Neuronal stem cell (in vitro differentiated cells): ENCODE results near the gene MED4.

Experiments used
- DNase-seq: peaks from one replicate; pipeline ENCODE4 v3.0.0-alpha.2; 2013; ENCODE audit warnings: low spot score
- H2AFZ ChIP-seq: one replicate; pipeline ENCODE4 v1.6.1; 2013; ENCODE audit warnings: mild to moderate bottlenecking, low read length, inconsistent platforms
- H2AK5ac ChIP-seq: 2 replicates; pipeline ENCODE4 v1.6.1; 2013; ENCODE audit warnings: low read depth, mild to moderate bottlenecking, inconsistent platforms, low read length, moderate library complexity, mixed read lengths
- H2BK120ac ChIP-seq: 2 replicates; pipeline ENCODE4 v1.6.1; 2013; ENCODE audit warnings: low read depth, mild to moderate bottlenecking, inconsistent platforms, low read length, moderate library complexity, mixed read lengths
- H2BK12ac ChIP-seq: one replicate; pipeline ENCODE4 v1.6.1; 2013; ENCODE audit warnings: low read length, inconsistent platforms
- H2BK15ac ChIP-seq: 2 replicates; pipeline ENCODE4 v1.6.1; 2013; ENCODE audit warnings: mild to moderate bottlenecking, low read length, inconsistent platforms, mixed read lengths
- H2BK5ac ChIP-seq: one replicate; pipeline ENCODE4 v1.6.1; 2013; ENCODE audit warnings: inconsistent platforms, mild to moderate bottlenecking, low read length, moderate library complexity
- H3K14ac ChIP-seq: one replicate; pipeline ENCODE4 v1.6.1; 2013; ENCODE audit warnings: low read length, inconsistent platforms
- H3K18ac ChIP-seq: 2 replicates; pipeline ENCODE4 v1.6.1; 2013; ENCODE audit warnings: low read length, inconsistent platforms
- H3K23ac ChIP-seq: 2 replicates; pipeline ENCODE4 v1.6.1; 2013; ENCODE audit warnings: low read depth, mild to moderate bottlenecking, mixed read lengths, low read length, inconsistent platforms; ENCODE audit not compliant: poor library complexity
- H3K27ac ChIP-seq: replicated peaks from 3 replicates; pipeline ENCODE4 v1.5.1; 2013; ENCODE audit warnings: low read length, inconsistent platforms
- H3K27me3 ChIP-seq, 3 experiments: 2 replicates each; pipeline ENCODE4 v1.6.1; 2013; ENCODE audit warnings: low read length in 3 of 3, mild to moderate bottlenecking in 2 of 3, inconsistent platforms in 1 of 3, low read depth in 1 of 3, mixed read lengths in 1 of 3, moderate library complexity in 1 of 3; ENCODE audit not compliant: control insufficient read depth in 3 of 3, insufficient read depth in 3 of 3
- H3K36me3 ChIP-seq, 2 donors: replicated peaks in 1 of 2; 2 replicates each; pipeline ENCODE4 v1.6.1; 2013; ENCODE audit warnings: low read length in 2 of 2; ENCODE audit not compliant: control insufficient read depth in 2 of 2, insufficient read depth in 2 of 2
- H3K4ac ChIP-seq: 2 replicates; pipeline ENCODE4 v1.6.1; 2013; ENCODE audit warnings: inconsistent platforms, mild to moderate bottlenecking, low read length, moderate library complexity
- H3K4me1 ChIP-seq, 2 donors: 1 replicate in 1 of 2; 2 replicates in 1 of 2; pipeline ENCODE4 v1.6.1; 2013; ENCODE audit warnings: low read length in 2 of 2, low read depth in 1 of 2; ENCODE audit not compliant: control insufficient read depth in 2 of 2, insufficient read depth in 1 of 2
- H3K4me2 ChIP-seq: one replicate; pipeline ENCODE4 v1.6.1; 2013; ENCODE audit warnings: mild to moderate bottlenecking, low read length, inconsistent platforms; ENCODE audit not compliant: insufficient read depth, poor library complexity, severe bottlenecking
- H3K4me3 ChIP-seq, 2 donors: 2 replicates each; pipeline ENCODE4 v1.5.1; 2013; ENCODE audit warnings: low read length in 2 of 2, mild to moderate bottlenecking in 2 of 2, inconsistent platforms in 1 of 2, moderate library complexity in 1 of 2
- H3K79me1 ChIP-seq: one replicate; pipeline ENCODE4 v1.6.1; 2013; ENCODE audit warnings: low read depth, mild to moderate bottlenecking, inconsistent platforms, low read length, moderate library complexity
- H3K9ac ChIP-seq: one replicate; pipeline ENCODE4 v1.6.1; 2013; ENCODE audit warnings: mild to moderate bottlenecking, low read depth, low read length, inconsistent platforms; ENCODE audit not compliant: poor library complexity
- H3K9me3 ChIP-seq, 2 donors: replicated peaks in 1 of 2; 2 replicates each; pipeline versions ENCODE3 to v1.6.1; 2013; ENCODE audit warnings: low read length in 2 of 2, mild to moderate bottlenecking in 2 of 2, inconsistent platforms in 1 of 2, low read depth in 1 of 2, mixed read lengths in 1 of 2, moderate library complexity in 1 of 2; ENCODE audit not compliant: control insufficient read depth in 2 of 2, insufficient read depth in 1 of 2
- H4K8ac ChIP-seq: one replicate; pipeline ENCODE4 v1.6.1; 2013; ENCODE audit warnings: low read depth, mild to moderate bottlenecking, inconsistent platforms, low read length, moderate library complexity
- H4K91ac ChIP-seq: one replicate; pipeline ENCODE4 v1.6.1; 2013; ENCODE audit warnings: low read length, low read depth, mild to moderate bottlenecking, inconsistent platforms; ENCODE audit not compliant: poor library complexity
- WGBS, 2 donors: extraction: QIAGEN DNeasy Blood & Tissue Kit; methylation state at CpG; one replicate each; pipeline ENCODE4 v1.1.7; 2013; ENCODE audit warnings: missing lambda C conversion rate in 2 of 2, mixed read lengths in 1 of 2; ENCODE audit not compliant: insufficient read length in 2 of 2, insufficient replicate concordance in 1 of 2; ENCODE audit errors: extremely low coverage in 2 of 2; 5-methylcytosine and 5-hydroxymethylcytosine counted together

MED4 gene

DNA sequence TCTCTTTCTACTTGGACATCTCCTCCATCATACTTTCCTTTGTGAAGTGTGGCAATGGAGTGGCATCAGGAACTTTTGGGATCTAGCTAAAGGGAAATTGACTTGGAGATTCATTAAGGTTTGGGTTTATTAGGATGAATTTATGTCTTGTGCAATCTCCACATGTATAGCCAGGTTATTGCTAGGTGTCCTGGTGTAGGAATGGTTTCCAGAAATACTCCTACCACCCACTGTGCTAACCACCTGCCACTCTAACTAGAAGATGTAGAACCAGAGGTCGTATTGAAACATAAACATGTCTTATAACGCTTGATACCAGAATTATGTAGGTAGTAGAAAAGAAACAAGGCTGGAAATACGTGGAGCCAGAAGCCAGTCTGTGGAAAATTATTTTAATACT lies 38.1 kb upstream of the MED4 start:
- Histone ChIP-seq H4K8ac (no peak overlapping the region), H3K27ac (no peak overlapping the region), H3K27me3 (no peaks in the 10 kb centered on the region), H2BK15ac (no peak overlapping the region), H2AK5ac (no peak overlapping the region), H3K18ac (no peak overlapping the region), H4K91ac (no peak overlapping the region), H3K4me3 (no peak overlapping the region), H2BK12ac (no peak overlapping the region), H3K36me3 (no peaks in the 10 kb centered on the region), H3K9me3 (no peaks in the 10 kb centered on the region), H3K23ac (no peak overlapping the region), H3K79me1 (no peaks in the 10 kb centered on the region), H3K4ac (no peak overlapping the region), H3K4me1 (peaks cover 0 to 2% of the 10 kb centered on the region in 2 donors), H2BK5ac (no peak overlapping the region), H3K4me2 (no peak overlapping the region), H3K14ac (no peak overlapping the region), H3K9ac (no peak overlapping the region), H2AFZ (no peak overlapping the region), H2BK120ac (no peak overlapping the region)
- DNase-seq: no peak
- no CpG with 5 or more reads among the region's 3 CpGs for WGBS, 2 donors

DNA sequence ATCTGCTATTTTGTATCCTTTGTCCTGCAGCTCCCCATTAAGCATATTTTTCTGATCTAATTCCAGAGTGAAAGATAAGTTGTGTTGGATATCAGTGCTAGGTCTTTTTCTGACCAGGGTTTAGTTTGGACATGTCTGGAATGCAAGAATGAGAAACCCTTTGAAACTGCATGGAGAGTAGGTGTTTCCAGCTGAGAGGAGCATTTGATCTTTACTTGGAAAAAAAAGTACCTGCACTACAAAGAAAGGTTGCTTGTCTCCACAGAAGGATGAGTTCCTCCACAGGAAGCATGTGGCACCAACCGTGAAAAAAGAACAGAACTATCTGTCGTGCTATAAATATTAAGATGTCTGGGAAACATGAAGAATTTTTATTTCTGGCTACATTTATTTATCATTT lies 36.6 kb upstream of the MED4 start:
- no peaks in the 10 kb centered on the region for H3K4me1 ChIP-seq
- H3K4ac ChIP-seq: no peak overlapping the region
- H3K4me3 ChIP-seq: no peak overlapping the region
- no peak overlapping the region for H3K9ac ChIP-seq
- no peaks in the 10 kb centered on the region for H3K36me3 ChIP-seq
- no peak overlapping the region for H2BK120ac ChIP-seq
- no peak overlapping the region for H2BK15ac ChIP-seq
- no peak overlapping the region for H3K27ac ChIP-seq
- H4K8ac ChIP-seq: no peak overlapping the region
- no peak overlapping the region for H3K4me2 ChIP-seq
- H2AFZ ChIP-seq: peak overlapping the region; percentile 9
- no peaks in the 10 kb centered on the region for H3K27me3 ChIP-seq
- DNase-seq: no peak
- WGBS, 2 donors: no CpG with 5 or more reads among the region's 2 CpGs
- H3K14ac ChIP-seq: no peak overlapping the region
- no peaks in the 10 kb centered on the region for H3K9me3 ChIP-seq
- H4K91ac ChIP-seq: no peak overlapping the region
- no peak overlapping the region for H2BK5ac ChIP-seq
- no peak overlapping the region for H3K23ac ChIP-seq
- no peak overlapping the region for H3K18ac ChIP-seq
- H3K79me1 ChIP-seq: no peaks in the 10 kb centered on the region
- H2BK12ac ChIP-seq: no peak overlapping the region
- no peak overlapping the region for H2AK5ac ChIP-seq

DNA sequence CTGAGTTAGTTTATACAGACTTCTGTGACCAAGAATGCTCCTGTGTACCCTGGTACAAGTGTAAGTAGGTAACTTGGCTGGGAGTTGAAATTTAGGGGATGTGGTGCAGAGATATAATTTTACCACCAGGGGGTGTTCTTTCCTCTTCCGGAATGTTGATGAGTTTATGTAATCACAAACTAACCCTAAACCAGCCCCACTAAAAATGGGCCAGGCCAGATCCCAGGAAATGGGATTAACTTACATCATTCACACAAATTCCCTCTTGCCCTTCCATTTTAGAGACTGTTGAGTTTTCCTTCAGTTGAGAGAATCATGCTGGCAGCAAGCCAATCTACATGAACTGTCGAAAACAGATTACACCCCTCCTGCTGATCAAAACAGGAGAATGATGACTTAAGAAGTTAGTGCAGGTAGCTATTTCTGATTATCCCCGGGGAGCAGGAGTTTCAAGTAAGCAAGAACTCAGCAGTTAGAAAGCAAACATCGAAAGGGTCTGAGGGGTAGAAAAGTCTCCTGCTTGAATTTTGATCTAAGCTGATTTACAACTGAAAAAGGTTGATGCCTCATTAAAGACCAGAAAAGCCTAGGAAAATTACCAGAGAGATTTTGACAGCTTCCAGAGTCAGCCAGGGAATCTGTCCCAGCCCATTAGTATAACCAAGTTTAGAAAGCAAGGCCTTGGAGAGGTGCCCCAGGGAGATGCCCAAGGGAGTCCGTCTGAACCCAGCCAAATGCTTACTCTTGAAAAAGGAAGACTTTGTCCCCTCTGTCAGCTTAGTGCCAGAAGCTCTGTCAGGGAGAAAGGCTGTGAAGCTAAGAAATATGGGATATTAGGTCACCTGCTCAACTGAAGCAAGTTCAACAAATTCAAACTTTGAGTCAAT lies 32.3 kb upstream of the MED4 start:
- Histone ChIP-seq H4K91ac (no peak overlapping the region), H3K4ac (no peak overlapping the region), H3K4me2 (no peak overlapping the region), H4K8ac (no peak overlapping the region), H3K14ac (no peak overlapping the region), H3K36me3 (no peaks in the 10 kb centered on the region), H3K27ac (no peak overlapping the region), H2AK5ac (no peak overlapping the region), H2BK120ac (no peak overlapping the region), H2AFZ (peak overlapping the region; percentile 88), H3K27me3 (no peaks in the 10 kb centered on the region), H2BK12ac (no peak overlapping the region), H2BK5ac (no peak overlapping the region), H3K4me1 (no peaks in the 10 kb centered on the region), H3K18ac (no peak overlapping the region), H2BK15ac (no peak overlapping the region), H3K23ac (no peak overlapping the region), H3K9ac (no peak overlapping the region), H3K9me3 (no peaks in the 10 kb centered on the region), H3K4me3 (no peak overlapping the region), H3K79me1 (no peaks in the 10 kb centered on the region)
- DNase-seq: peak; percentile 54
- WGBS, 2 donors: no CpG with 5 or more reads among the region's 5 CpGs

DNA sequence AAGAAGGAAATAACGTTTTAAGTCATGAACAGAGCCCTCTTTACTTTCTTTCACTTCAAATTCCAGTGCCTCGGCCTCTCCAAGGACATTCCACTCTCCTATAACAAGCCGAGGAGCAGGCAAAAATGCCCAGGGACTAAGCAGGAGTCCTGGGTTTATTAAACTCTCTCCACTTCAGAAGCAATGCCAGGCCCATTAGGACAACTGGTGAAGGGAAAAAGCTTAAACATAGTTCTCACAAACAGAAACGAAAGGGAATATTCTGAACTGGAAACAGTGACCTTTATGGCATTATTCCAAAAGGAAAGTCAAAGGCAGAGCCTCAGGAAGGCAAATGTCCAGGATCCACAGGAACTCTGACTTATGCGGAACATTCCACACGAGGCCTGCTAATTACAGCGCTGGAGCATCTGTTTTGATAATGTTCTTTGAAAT lies 30.9 kb upstream of the MED4 start:
- no peak overlapping the region for H2AK5ac ChIP-seq
- no peak overlapping the region for H2BK5ac ChIP-seq
- no peak overlapping the region for H4K8ac ChIP-seq
- H2BK12ac ChIP-seq: no peak overlapping the region
- no peak overlapping the region for H3K18ac ChIP-seq
- no peaks in the 10 kb centered on the region for H3K79me1 ChIP-seq
- H3K4me2 ChIP-seq: no peak overlapping the region
- no peak overlapping the region for H3K9ac ChIP-seq
- no peaks in the 10 kb centered on the region for H3K9me3 ChIP-seq
- no peak overlapping the region for H3K14ac ChIP-seq
- no peak overlapping the region for H2BK15ac ChIP-seq
- no peaks in the 10 kb centered on the region for H3K27me3 ChIP-seq
- H2BK120ac ChIP-seq: no peak overlapping the region
- H3K27ac ChIP-seq: no peak overlapping the region
- H3K4me1 ChIP-seq: no peaks in the 10 kb centered on the region
- H3K4me3 ChIP-seq: no peak overlapping the region
- H3K36me3 ChIP-seq: no peaks in the 10 kb centered on the region
- H3K23ac ChIP-seq: no peak overlapping the region
- peak overlapping the region; percentile 43 for H2AFZ ChIP-seq
- WGBS, 2 donors: no CpG with 5 or more reads among the region's 7 CpGs
- no peak for DNase-seq
- H3K4ac ChIP-seq: no peak overlapping the region
- H4K91ac ChIP-seq: no peak overlapping the region
